ENCODE measurements around the gene CDH16.

DNA sequence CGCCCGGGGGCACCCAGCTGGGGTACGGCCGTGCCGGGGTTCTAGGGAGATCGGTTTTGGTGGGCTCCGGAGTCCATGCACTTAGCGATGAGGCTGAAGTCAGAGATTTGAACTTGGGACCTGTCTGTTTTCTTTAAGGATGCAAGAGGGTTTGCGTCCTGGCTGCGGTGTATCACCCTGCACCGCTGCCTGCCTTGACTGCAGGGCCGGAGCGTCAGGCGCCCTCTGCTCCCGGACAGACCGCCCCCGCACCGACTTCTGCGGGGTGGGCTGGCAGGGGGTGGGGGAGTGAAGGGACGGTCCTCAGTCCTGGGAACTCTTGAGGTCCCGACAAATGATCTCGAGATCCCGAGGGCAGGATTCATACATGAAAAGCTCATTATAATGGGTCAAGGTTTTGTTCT, 37.7 kb downstream of the CDH16 start:
- TF ChIP-seq, protein P1, sequence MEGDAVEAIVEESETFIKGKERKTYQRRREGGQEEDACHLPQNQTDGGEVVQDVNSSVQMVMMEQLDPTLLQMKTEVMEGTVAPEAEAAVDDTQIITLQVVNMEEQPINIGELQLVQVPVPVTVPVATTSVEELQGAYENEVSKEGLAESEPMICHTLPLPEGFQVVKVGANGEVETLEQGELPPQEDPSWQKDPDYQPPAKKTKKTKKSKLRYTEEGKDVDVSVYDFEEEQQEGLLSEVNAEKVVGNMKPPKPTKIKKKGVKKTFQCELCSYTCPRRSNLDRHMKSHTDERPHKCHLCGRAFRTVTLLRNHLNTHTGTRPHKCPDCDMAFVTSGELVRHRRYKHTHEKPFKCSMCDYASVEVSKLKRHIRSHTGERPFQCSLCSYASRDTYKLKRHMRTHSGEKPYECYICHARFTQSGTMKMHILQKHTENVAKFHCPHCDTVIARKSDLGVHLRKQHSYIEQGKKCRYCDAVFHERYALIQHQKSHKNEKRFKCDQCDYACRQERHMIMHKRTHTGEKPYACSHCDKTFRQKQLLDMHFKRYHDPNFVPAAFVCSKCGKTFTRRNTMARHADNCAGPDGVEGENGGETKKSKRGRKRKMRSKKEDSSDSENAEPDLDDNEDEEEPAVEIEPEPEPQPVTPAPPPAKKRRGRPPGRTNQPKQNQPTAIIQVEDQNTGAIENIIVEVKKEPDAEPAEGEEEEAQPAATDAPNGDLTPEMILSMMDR (IDR thresholded peaks at IDR 0.05; ENCODE audit: insufficient read depth, low read depth, low read length): no peak
- no peak for TF ChIP-seq EZH2 (IDR thresholded peaks at IDR 0.05; ENCODE audit: insufficient read depth, low read length)
